MM.1S (cell line): ENCODE measurements around the gene SALL4.

Experiments used
- EZH2 ChIP-seq: fragments of 300-600 bp; sonication (generic); optimal IDR thresholded peaks from 2 replicates; pipeline ENCODE3; 2017; ENCODE audit warnings: low read depth, mild to moderate bottlenecking, antibody characterized with exemption, low read length, mixed read lengths
- TF ChIP-seq, protein P1 (sequence below): fragments of 300-600 bp; sonication (generic); IDR thresholded peaks from 2 replicates; pipeline ENCODE4 v1.5.1; 2016; ENCODE audit warnings: antibody characterized with exemption, low read length, mixed read lengths

DNA sequence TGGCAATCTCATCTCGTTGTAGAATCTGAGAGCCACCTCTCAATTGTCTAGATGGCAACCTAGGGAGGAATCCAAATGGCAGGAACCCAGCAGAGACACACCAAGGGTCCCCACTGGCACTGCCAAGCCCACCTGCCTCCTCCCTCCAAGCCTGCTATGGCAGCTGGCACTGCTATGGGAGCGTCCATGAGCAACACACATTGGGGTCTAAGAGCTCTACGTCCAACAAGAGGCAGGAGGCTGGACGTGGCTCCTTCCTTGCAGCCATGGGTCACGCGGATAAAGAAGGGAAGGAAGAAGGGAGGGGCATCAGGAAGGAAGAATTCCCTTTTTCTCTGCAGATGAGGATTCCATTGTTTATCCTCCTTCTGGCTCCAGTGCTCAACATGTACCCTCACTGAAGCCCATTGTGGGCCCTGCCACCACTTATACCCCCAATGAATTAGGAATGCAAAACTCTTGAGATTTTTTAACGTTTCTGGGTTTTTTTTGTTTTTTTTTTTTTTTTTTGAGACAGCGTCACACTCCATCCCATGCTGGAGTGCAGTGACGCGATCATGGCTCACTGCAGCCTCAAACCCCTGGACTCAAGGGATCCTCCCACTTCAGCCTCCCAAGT is 51.4 kb downstream of the SALL4 start:
- TF ChIP-seq, protein P1, sequence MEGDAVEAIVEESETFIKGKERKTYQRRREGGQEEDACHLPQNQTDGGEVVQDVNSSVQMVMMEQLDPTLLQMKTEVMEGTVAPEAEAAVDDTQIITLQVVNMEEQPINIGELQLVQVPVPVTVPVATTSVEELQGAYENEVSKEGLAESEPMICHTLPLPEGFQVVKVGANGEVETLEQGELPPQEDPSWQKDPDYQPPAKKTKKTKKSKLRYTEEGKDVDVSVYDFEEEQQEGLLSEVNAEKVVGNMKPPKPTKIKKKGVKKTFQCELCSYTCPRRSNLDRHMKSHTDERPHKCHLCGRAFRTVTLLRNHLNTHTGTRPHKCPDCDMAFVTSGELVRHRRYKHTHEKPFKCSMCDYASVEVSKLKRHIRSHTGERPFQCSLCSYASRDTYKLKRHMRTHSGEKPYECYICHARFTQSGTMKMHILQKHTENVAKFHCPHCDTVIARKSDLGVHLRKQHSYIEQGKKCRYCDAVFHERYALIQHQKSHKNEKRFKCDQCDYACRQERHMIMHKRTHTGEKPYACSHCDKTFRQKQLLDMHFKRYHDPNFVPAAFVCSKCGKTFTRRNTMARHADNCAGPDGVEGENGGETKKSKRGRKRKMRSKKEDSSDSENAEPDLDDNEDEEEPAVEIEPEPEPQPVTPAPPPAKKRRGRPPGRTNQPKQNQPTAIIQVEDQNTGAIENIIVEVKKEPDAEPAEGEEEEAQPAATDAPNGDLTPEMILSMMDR, result no peak
- no peak for TF ChIP-seq EZH2
